Ascending aorta (tissue), 2 donors: ENCODE results near the gene CCDC159. TPM values are rescaled to one million over a fixed set of nuclear protein-coding genes. Genes with fewer than 3 reads are reported as not detected.
A peak's percentile ranks its signal among the peaks of the same experiment; 100 is the strongest.
"Not testable (repeated sequence)": the region's sequence is repeated elsewhere in the genome, so short reads cannot be mapped to it uniquely, and the experiment has no call there.

Source experiments
- DNase-seq, 2 donors: peaks; one replicate each; pipeline ENCODE4 v3.0.0-alpha.2; 2019; ENCODE audit warnings: low spot score in 2 of 2
- H3K27ac ChIP-seq, 2 donors: fragments of 200-600 bp; sonication (generic); one replicate each; pipeline ENCODE4 v1.5.1; 2016 to 2017; ENCODE audit warnings: mild to moderate bottlenecking in 1 of 2
- H3K27me3 ChIP-seq: fragments of 200-600 bp; sonication (generic); one replicate; pipeline ENCODE4 v1.5.1; 2017
- H3K36me3 ChIP-seq, 2 donors: fragments of 200-600 bp; sonication (generic); one replicate each; pipeline ENCODE4 v1.5.1; 2016
- H3K4me1 ChIP-seq, 2 donors: fragments of 200-600 bp; sonication (generic); one replicate each; pipeline ENCODE4 v1.5.1; 2016 to 2017; ENCODE audit warnings: mild to moderate bottlenecking in 1 of 2
- H3K4me3 ChIP-seq, 2 donors: fragments of 200-600 bp; sonication (generic); one replicate each; pipeline ENCODE4 v1.5.1; 2016 to 2017; ENCODE audit warnings: mild to moderate bottlenecking in 1 of 2
- H3K9me3 ChIP-seq, 2 donors: fragments of 200-600 bp; sonication (generic); one replicate each; pipeline ENCODE4 v1.5.1; 2016
- CTCF ChIP-seq, 3 experiments: fragments of 200-600 bp in 2 of 3; fragments of 450-650 bp in 1 of 3; sonication (generic) in 2 of 3; IDR thresholded peaks; one replicate each; pipeline ENCODE4 v1.5.1; 2016 to 2019; ENCODE audit warnings: antibody characterized with exemption in 3 of 3, mild to moderate bottlenecking in 1 of 3, moderate library complexity in 1 of 3
- intact Hi-C: fragments of 100-400 bp; cut with DNase I; formaldehyde crosslinking; loops from one replicate; pipeline ENCODE4 v1.15.1; 2023
- total RNA-seq: library from RNA; depleted of rRNA; stranded (reverse); fragments of >200 nt; gene quantifications from one replicate; pipeline ENCODE4 v1.1.0, GENCODE V29; 2016

Gene CCDC159
- total RNA-seq, 1 donor from 2014 or later, result 79.0 TPM

GRCh38 chr19:11337080-11337479 lies 9.2 kb upstream of the CCDC159 start:
- intact Hi-C loops, result no loop called here
- no peak for DNase-seq
- Histone ChIP-seq H3K4me1 (peaks cover 6 to 9% of the 10 kb centered on the region in 2 donors), H3K4me3 (no peak overlapping the region), H3K9me3 (no peaks in the 10 kb centered on the region), H3K27me3 (no peaks in the 10 kb centered on the region), H3K36me3 (peaks cover 43 to 48% of the 10 kb centered on the region in 2 donors), H3K27ac (no peak overlapping the region)
- no peak for TF ChIP-seq CTCF (IDR thresholded peaks at IDR 0.05)

- no peak for DNase-seq
- intact Hi-C loops, result no loop called here
- Histone ChIP-seq H3K27me3 (no peaks in the 10 kb centered on the region), H3K4me1 (peaks cover 6 to 9% of the 10 kb centered on the region in 2 donors), H3K36me3 (peaks cover 37 to 38% of the 10 kb centered on the region in 2 donors), H3K9me3 (no peaks in the 10 kb centered on the region), H3K4me3 (peak overlapping the region in 1 of 2 donors; percentile 90), H3K27ac (peak overlapping the region; percentile 70 to 82)
- no peak for TF ChIP-seq CTCF (IDR thresholded peaks at IDR 0.05)
Measured at GRCh38 chr19:11338121-11338520, 8.2 kb upstream of the CCDC159 start.

- no peak for DNase-seq
- Histone ChIP-seq H3K9me3 (no peaks in the 10 kb centered on the region), H3K4me3 (peak overlapping the region; percentile 71 to 90), H3K27ac (peak overlapping the region; percentile 70 to 82), H3K4me1 (peaks cover 6 to 11% of the 10 kb centered on the region in 2 donors), H3K27me3 (no peaks in the 10 kb centered on the region), H3K36me3 (peaks cover 31 to 32% of the 10 kb centered on the region in 2 donors)
- intact Hi-C loops, result loop anchor here (1.0 kb wide), 1 partner anchor 44 kb away; no protein-coding TSS in a partner anchor
- no peak for TF ChIP-seq CTCF (IDR thresholded peaks at IDR 0.05)
Measured at GRCh38 chr19:11338569-11339253, 7.6 kb upstream of the CCDC159 start.

- peak within 1 kb of the TSS; percentile 70 to 82 for H3K27ac ChIP-seq
- TF ChIP-seq CTCF (IDR thresholded peaks at IDR 0.05), result no peak
- peak; percentile 64 to 94 for DNase-seq
- intact Hi-C loops, result loop anchor here (1.0 kb wide), 1 partner anchor 45 kb away; no protein-coding TSS in a partner anchor
- no peaks in the 10 kb centered on the region for H3K27me3 ChIP-seq
- H3K36me3 ChIP-seq, result peaks cover 24% of the 10 kb centered on the region in 2 donors
- no peaks in the 10 kb centered on the region for H3K9me3 ChIP-seq
- peaks cover 6 to 17% of the 10 kb centered on the region in 2 donors for H3K4me1 ChIP-seq
- H3K4me3 ChIP-seq, result peak within 1 kb of the TSS; percentile 71 to 90
Measured at GRCh38 chr19:11339254-11340098, 6.8 kb upstream of the CCDC159 start, which contains the start of gene RAB3D. Gene RAB3D (minus strand): TSS chr19:11339657. CDS start chr19:11337399, 2,258 bp downstream.

- peaks cover 8 to 23% of the 10 kb centered on the region in 2 donors for H3K4me1 ChIP-seq
- H3K9me3 ChIP-seq, intact Hi-C loops, H3K27me3 ChIP-seq, DNase-seq: not testable (repeated sequence)
- peak overlapping the region; percentile 71 to 90 for H3K4me3 ChIP-seq
- H3K36me3 ChIP-seq, result peaks cover 18% of the 10 kb centered on the region in 2 donors
- peak overlapping the region in 1 of 2 donors; percentile 49 for H3K27ac ChIP-seq
Measured at GRCh38 chr19:11340099-11340467, 6.2 kb upstream of the CCDC159 start.

- intact Hi-C loops, result no loop called here
- H3K4me3 ChIP-seq, result no peak overlapping the region
- no peaks in the 10 kb centered on the region for H3K27me3 ChIP-seq
- TF ChIP-seq CTCF (IDR thresholded peaks at IDR 0.05), result no peak
- no peak for DNase-seq
- peaks cover 16 to 27% of the 10 kb centered on the region in 2 donors for H3K4me1 ChIP-seq
- H3K9me3 ChIP-seq, result no peaks in the 10 kb centered on the region
- H3K36me3 ChIP-seq, result peaks cover 0 to 2% of the 10 kb centered on the region in 2 donors
- no peak overlapping the region for H3K27ac ChIP-seq
Measured at GRCh38 chr19:11342429-11342828, 3.9 kb upstream of the CCDC159 start.
